GM12872 (cell line): ENCODE results near the gene SEMA4G.

ENCODE experiments used
- CTCF ChIP-seq: IDR thresholded peaks from 3 replicates; pipeline ENCODE4 v1.5.1; 2011; ENCODE audit warnings: low read depth, mild to moderate bottlenecking, low read length, moderate library complexity; ENCODE audit not compliant: insufficient read depth

The SEMA4G gene

GRCh38 chr10:100985336-100985735 is 16.0 kb downstream of the SEMA4G start:
- no peak for TF ChIP-seq CTCF

- no peak for TF ChIP-seq CTCF
These were observed 17.3 kb downstream of the SEMA4G start for GRCh38 chr10:100986623-100986951.

- no peak for TF ChIP-seq CTCF
These were observed 17.8 kb downstream of the SEMA4G start, which contains the start of the genes MRPL43 and TWNK for GRCh38 chr10:100986952-100987684. TSS of gene MRPL43 (minus strand) at chr10:100987497. CDS start at chr10:100987443, 54 bp downstream. TSS of gene TWNK (plus strand) at chr10:100987543. CDS start at chr10:100988211, 668 bp downstream.

- no peak for TF ChIP-seq CTCF
These were observed 18.4 kb downstream of the SEMA4G start for GRCh38 chr10:100987685-100988049.

- no peak for TF ChIP-seq CTCF
These were observed 18.9 kb downstream of the SEMA4G start for GRCh38 chr10:100988166-100988565.

- no peak for TF ChIP-seq CTCF
These were observed 19.8 kb downstream of the SEMA4G start for GRCh38 chr10:100989088-100989487.

GRCh38 chr10:100993986-100994708 is 24.8 kb downstream of the SEMA4G start:
- 0 out of 3 replicates have a peak, but pooled peaks have one; percentile 26 for TF ChIP-seq CTCF
